Measurements from ENCODE around the gene AFG1L.

- TF ChIP-seq POLR2A (IDR thresholded peaks at IDR 0.05) (no peak), CTCF (IDR thresholded peaks at IDR 0.05) (no peak)
Observed at GRCh38 chr6:108293527-108294296, 1.1 kb upstream of the AFG1L start.
